ENCODE results near the gene PCLO. TPM values are rescaled to one million over a fixed set of nuclear protein-coding genes. Genes with fewer than 3 reads are reported as not detected.

PCLO gene
- total RNA-seq, 4 donors from 2014 or later, result 4.9 to 7.4 (median 6.1) TPM

- H3K36me3 ChIP-seq, result no peaks in the 10 kb centered on the region
- TF ChIP-seq POLR2A (IDR thresholded peaks at IDR 0.05), result no peak
- TF ChIP-seq POLR2AphosphoS5 (IDR thresholded peaks at IDR 0.05), result no peak
- TF ChIP-seq CTCF (IDR thresholded peaks at IDR 0.05), result no peak
- TF ChIP-seq EP300 (IDR thresholded peaks at IDR 0.05), result no peak
- H3K27me3 ChIP-seq, result no peaks in the 10 kb centered on the region
- no peak for DNase-seq (ENCODE audit: low spot score in 2 of 2)
- H3K9me3 ChIP-seq, result peaks cover 4% of the 10 kb centered on the region
- H3K4me3 ChIP-seq, result no peak overlapping the region
- H3K4me1 ChIP-seq, result no peaks in the 10 kb centered on the region
- no peak overlapping the region for H3K27ac ChIP-seq
These were observed 323.6 kb downstream of the PCLO start for GRCh38 chr7:82839063-82839462.

DNA sequence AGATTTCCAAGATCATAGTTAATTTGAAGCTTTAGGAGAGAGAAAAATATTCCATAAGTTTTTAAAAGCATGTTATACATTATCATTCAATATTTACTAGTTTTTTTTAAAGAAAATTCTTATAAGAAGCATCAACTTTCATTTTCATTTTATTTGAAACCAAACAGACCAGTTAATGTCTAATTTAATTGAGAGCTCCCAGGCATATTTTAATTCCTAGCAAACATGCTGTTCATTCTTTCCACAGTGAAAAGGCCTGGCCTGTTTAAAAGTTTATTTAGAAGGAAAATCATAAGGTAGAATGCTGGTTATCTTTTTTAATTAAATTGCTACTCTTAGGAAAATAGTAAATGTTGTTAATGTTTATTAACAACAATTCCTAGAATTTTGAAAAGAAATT lies 324.4 kb downstream of the PCLO start:
- Histone ChIP-seq H3K36me3 (no peaks in the 10 kb centered on the region), H3K27ac (no peak overlapping the region), H3K4me3 (no peak overlapping the region), H3K27me3 (no peaks in the 10 kb centered on the region), H3K9me3 (peaks cover 4% of the 10 kb centered on the region), H3K4me1 (no peaks in the 10 kb centered on the region)
- no peak for DNase-seq (ENCODE audit: low spot score in 2 of 2)
- TF ChIP-seq EP300 (IDR thresholded peaks at IDR 0.05), result no peak
- TF ChIP-seq POLR2AphosphoS5 (IDR thresholded peaks at IDR 0.05), result no peak
- TF ChIP-seq CTCF (IDR thresholded peaks at IDR 0.05), result no peak

DNA sequence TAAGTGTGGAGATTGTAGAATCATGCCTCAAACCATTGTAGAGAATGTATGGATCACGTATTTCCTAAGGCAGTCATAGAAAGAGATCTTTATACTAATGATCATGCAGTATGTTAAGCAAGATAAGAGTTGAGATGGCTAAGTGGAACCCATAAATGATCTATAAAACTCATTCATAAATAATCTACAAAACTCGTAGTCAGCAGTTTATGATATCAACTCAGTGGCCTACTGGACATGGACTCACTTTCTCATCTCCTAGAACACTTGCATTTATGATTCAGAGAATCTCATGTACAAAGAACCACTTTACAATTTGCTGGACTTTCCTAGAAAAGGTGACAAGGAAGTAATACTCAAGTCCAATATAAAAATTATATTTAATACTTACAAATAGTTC lies 339.6 kb downstream of the PCLO start:
- Histone ChIP-seq H3K36me3 (no peaks in the 10 kb centered on the region), H3K27me3 (no peaks in the 10 kb centered on the region)

DNA sequence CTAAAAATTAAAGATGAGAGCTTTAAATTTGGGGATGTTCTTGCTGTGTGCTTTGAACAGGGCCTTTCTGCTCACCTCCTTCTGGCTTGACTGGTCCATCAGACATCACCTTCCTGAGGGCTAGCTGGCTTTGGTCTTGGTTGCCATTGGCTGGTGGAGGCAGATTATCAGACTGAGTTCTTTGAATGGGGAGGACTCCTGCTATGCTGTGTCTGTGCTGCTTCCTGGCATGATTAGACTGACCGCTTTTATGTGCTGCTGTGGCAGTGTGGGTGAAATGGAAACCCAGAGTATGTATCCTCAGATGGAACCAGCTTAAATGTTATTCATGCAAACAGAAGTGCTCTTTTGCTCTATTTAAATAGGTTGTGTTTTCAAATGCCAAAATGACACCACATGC lies 341.6 kb downstream of the PCLO start:
- Histone ChIP-seq H3K36me3 (no peaks in the 10 kb centered on the region), H3K4me1 (no peaks in the 10 kb centered on the region), H3K9me3 (no peaks in the 10 kb centered on the region), H3K27me3 (no peaks in the 10 kb centered on the region), H3K4me3 (no peak overlapping the region), H3K27ac (no peak overlapping the region)
- no peak for DNase-seq (ENCODE audit: low spot score in 2 of 2)
- WGBS, result 93% methylated on average over 1 of the region's 1 CpG
- no peak for TF ChIP-seq POLR2AphosphoS5 (IDR thresholded peaks at IDR 0.05)
- TF ChIP-seq EP300 (IDR thresholded peaks at IDR 0.05), result no peak
- TF ChIP-seq POLR2A (IDR thresholded peaks at IDR 0.05), result no peak
- no peak for TF ChIP-seq CTCF (IDR thresholded peaks at IDR 0.05)

More for the DNA sequence above, 339.6 kb downstream of the PCLO start:
- no peak overlapping the region for H3K27ac ChIP-seq
- no peaks in the 10 kb centered on the region for H3K4me1 ChIP-seq
- TF ChIP-seq EP300 (IDR thresholded peaks at IDR 0.05) (no peak), POLR2A (IDR thresholded peaks at IDR 0.05) (no peak), CTCF (IDR thresholded peaks at IDR 0.05) (no peak), POLR2AphosphoS5 (IDR thresholded peaks at IDR 0.05) (no peak)
- no peak for DNase-seq (ENCODE audit: low spot score in 2 of 2)
- no peaks in the 10 kb centered on the region for H3K9me3 ChIP-seq
- no peak overlapping the region for H3K4me3 ChIP-seq
- 77% methylated on average over 2 of the region's 2 CpGs for WGBS

DNA sequence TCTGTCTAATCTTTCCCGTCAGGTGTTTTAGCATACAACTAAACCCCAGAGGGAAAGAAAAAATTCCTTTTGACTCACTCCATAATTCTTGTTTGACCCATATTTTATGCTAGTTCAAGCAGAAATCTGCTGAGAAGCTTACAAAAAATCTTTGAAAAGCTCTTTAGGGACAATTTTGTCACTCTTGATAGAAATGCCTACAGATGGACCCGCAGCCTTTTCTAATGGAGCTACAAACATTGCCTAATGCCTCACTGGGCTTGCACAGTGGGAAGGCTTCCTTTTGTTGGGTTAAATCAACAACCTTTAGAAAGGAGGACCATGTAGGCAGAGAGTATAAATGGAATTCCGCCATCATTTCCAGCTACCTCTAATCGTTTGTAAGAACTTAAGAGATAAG lies 344.5 kb downstream of the PCLO start:
- no peak for TF ChIP-seq EP300 (IDR thresholded peaks at IDR 0.05)
- TF ChIP-seq POLR2A (IDR thresholded peaks at IDR 0.05), result no peak
- TF ChIP-seq CTCF (IDR thresholded peaks at IDR 0.05), result no peak
- TF ChIP-seq POLR2AphosphoS5 (IDR thresholded peaks at IDR 0.05), result no peak
- no peak overlapping the region for H3K27ac ChIP-seq
- no peaks in the 10 kb centered on the region for H3K27me3 ChIP-seq
- WGBS, result 59% methylated on average over 4 of the region's 4 CpGs
- H3K9me3 ChIP-seq, result no peaks in the 10 kb centered on the region
- H3K4me1 ChIP-seq, result no peaks in the 10 kb centered on the region
- DNase-seq (ENCODE audit: low spot score in 2 of 2), result no peak
- no peak overlapping the region for H3K4me3 ChIP-seq
- no peaks in the 10 kb centered on the region for H3K36me3 ChIP-seq
